ENCODE results near the gene ZNF329.

DNA sequence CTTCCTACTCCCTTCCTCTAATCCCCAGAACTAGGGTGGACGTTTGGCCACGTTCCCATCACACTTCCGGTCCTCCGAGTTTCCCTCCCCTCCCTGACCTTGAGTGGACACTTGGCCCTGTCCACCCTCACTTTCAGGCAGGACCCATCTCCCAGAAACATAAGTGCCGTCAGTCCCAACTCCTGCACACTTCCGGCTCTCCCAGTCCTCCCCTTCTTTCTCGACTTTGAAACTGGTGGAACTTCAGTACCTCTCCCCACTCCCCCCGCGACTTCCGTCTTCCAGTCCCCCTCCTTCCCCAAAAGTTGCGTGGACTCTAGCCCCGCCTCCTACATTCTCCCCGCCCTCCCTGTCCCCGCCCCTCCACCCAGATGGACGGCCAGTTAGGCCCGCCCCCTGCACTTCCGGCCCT is 32.0 kb upstream of the ZNF329 start:
- TF ChIP-seq CTCF (conservative IDR thresholded peaks at IDR 0.05; ENCODE audit: low read length) (no peak), EZH2phosphoT487 (IDR thresholded peaks at IDR 0.05; ENCODE audit: borderline replicate concordance) (no peak)
